ENCODE measurements around the gene MAGOH. TPM values are rescaled to one million over a fixed set of nuclear protein-coding genes. Genes with fewer than 3 reads are reported as not detected.

The MAGOH gene
- total RNA-seq, 2 experiments from 2014 or later: 59.1 to 65.2 TPM

- TF ChIP-seq CTCF (IDR thresholded peaks at IDR 0.05): no peak
These were observed 25.7 kb upstream of the MAGOH start for GRCh38 chr1:53264048-53264447.

GRCh38 chr1:53262000-53262399, 23.7 kb upstream of the MAGOH start:
- DNase-seq (no peak), ATAC-seq (ENCODE audit: poor library complexity) (no peak)
- ChIA-PET CTCF (no interaction called here), POLR2A (no interaction called here)
- no peaks in the 10 kb centered on the region for H3K27me3 Mint-ChIP-seq
- H3K27ac Mint-ChIP-seq: no peak overlapping the region
- no peak overlapping the region for H3K4me3 Mint-ChIP-seq
- H3K36me3 Mint-ChIP-seq (ENCODE audit: low read depth): peaks cover 13% of the 10 kb centered on the region
- Histone ChIP-seq H3K36me3 (ENCODE audit: insufficient read depth, low read length) (peaks cover 52% of the 10 kb centered on the region), H3K4me1 (ENCODE audit: insufficient read depth, low read length) (no peaks in the 10 kb centered on the region), H3K9me3 (ENCODE audit: control insufficient read depth in 1 of 2, insufficient read depth in 1 of 2, low read length in 2 of 2) (no peaks in the 10 kb centered on the region), H3K27ac (ENCODE audit: low read depth in 1 of 2, low read length in 2 of 2) (no peak overlapping the region), H3K4me3 (ENCODE audit: low read length) (no peak overlapping the region), H3K27me3 (ENCODE audit: control insufficient read depth in 1 of 2, insufficient read depth in 2 of 2, low read length in 2 of 2) (no peaks in the 10 kb centered on the region)
- H3K9me3 Mint-ChIP-seq: no peaks in the 10 kb centered on the region
- intact Hi-C loops (cut with DNase I, micrococcal nuclease): no loop called here
- no peak for TF ChIP-seq CTCF (IDR thresholded peaks at IDR 0.05)
- no peaks in the 10 kb centered on the region for H3K4me1 Mint-ChIP-seq (ENCODE audit: low read depth)

More at GRCh38 chr1:53264048-53264447, 25.7 kb upstream of the MAGOH start:
- no peak overlapping the region for H3K4me3 ChIP-seq (ENCODE audit: low read length)
- ATAC-seq (ENCODE audit: poor library complexity) (no peak), DNase-seq (no peak)
- ChIA-PET POLR2A (no interaction called here), CTCF (no interaction called here)
- no peaks in the 10 kb centered on the region for H3K4me1 ChIP-seq (ENCODE audit: insufficient read depth, low read length)
- no peak overlapping the region for H3K27ac ChIP-seq (ENCODE audit: low read depth in 1 of 2, low read length in 2 of 2)
- no peaks in the 10 kb centered on the region for H3K27me3 ChIP-seq (ENCODE audit: control insufficient read depth in 1 of 2, insufficient read depth in 2 of 2, low read length in 2 of 2)
- H3K27me3 Mint-ChIP-seq: no peaks in the 10 kb centered on the region
- peaks cover 13% of the 10 kb centered on the region for H3K36me3 Mint-ChIP-seq (ENCODE audit: low read depth)
- peaks cover 47% of the 10 kb centered on the region for H3K36me3 ChIP-seq (ENCODE audit: insufficient read depth, low read length)
- H3K4me1 Mint-ChIP-seq (ENCODE audit: low read depth): no peaks in the 10 kb centered on the region
- H3K9me3 Mint-ChIP-seq: no peaks in the 10 kb centered on the region
- no peak overlapping the region for H3K27ac Mint-ChIP-seq
- H3K4me3 Mint-ChIP-seq: no peak overlapping the region
- intact Hi-C loops (cut with DNase I, micrococcal nuclease): no loop called here
- H3K9me3 ChIP-seq (ENCODE audit: control insufficient read depth in 1 of 2, insufficient read depth in 1 of 2, low read length in 2 of 2): no peaks in the 10 kb centered on the region

GRCh38 chr1:53260631-53261247, 22.4 kb upstream of the MAGOH start:
- Mint-ChIP-seq H3K9me3 (no peaks in the 10 kb centered on the region), H3K27ac (no peak overlapping the region), H3K4me1 (ENCODE audit: low read depth) (no peaks in the 10 kb centered on the region), H3K4me3 (no peak overlapping the region), H3K27me3 (no peaks in the 10 kb centered on the region), H3K36me3 (ENCODE audit: low read depth) (peaks cover 13% of the 10 kb centered on the region)
- ChIA-PET CTCF (no interaction called here), POLR2A (no interaction called here)
- peaks cover 50% of the 10 kb centered on the region for H3K36me3 ChIP-seq (ENCODE audit: insufficient read depth, low read length)
- H3K27ac ChIP-seq (ENCODE audit: low read depth in 1 of 2, low read length in 2 of 2): no peak overlapping the region
- no peak for TF ChIP-seq CTCF (IDR thresholded peaks at IDR 0.05)
- no peak overlapping the region for H3K4me3 ChIP-seq (ENCODE audit: low read length)
- DNase-seq (no peak), ATAC-seq (ENCODE audit: poor library complexity) (no peak)
- intact Hi-C loops (cut with DNase I, micrococcal nuclease): no loop called here
- H3K9me3 ChIP-seq (ENCODE audit: control insufficient read depth in 1 of 2, insufficient read depth in 1 of 2, low read length in 2 of 2): no peaks in the 10 kb centered on the region
- no peaks in the 10 kb centered on the region for H3K4me1 ChIP-seq (ENCODE audit: insufficient read depth, low read length)
- no peaks in the 10 kb centered on the region for H3K27me3 ChIP-seq (ENCODE audit: control insufficient read depth in 1 of 2, insufficient read depth in 2 of 2, low read length in 2 of 2)

Data from CD4-positive, alpha-beta T cell (primary cell).